GM23338 (cell line): Measurements from ENCODE around the gene MYRFL. TPM values are rescaled to one million over a fixed set of nuclear protein-coding genes. Genes with fewer than 3 reads are reported as not detected.

ENCODE experiments used
- ATAC-seq: fragments of 200-7000 bp; cut with Tn5 transposase; 3 replicates; pipeline ENCODE4 v1.9.1; 2020
- DNase-seq: peaks from one replicate; pipeline ENCODE4 v3.0.0-alpha.2; 2015; ENCODE audit warnings: low spot score
- H2AFZ ChIP-seq: fragments of 200-600 bp; sonication (generic); 2 replicates; pipeline ENCODE4 v1.8.0; 2016; ENCODE audit warnings: antibody characterized with exemption, mild to moderate bottlenecking, moderate library complexity
- H3F3A ChIP-seq: fragments of 200-600 bp; sonication (generic); replicated peaks from 2 replicates; pipeline ENCODE4 v1.8.0; 2017; ENCODE audit warnings: antibody characterized with exemption, mixed run types, low read depth
- H3K27ac ChIP-seq: fragments of 200-600 bp; sonication (generic); 2 replicates; pipeline ENCODE4 v1.6.1; 2016; ENCODE audit warnings: low read depth
- H3K27me3 ChIP-seq: fragments of 200-600 bp; sonication (generic); 2 replicates; pipeline ENCODE4 v1.8.0; 2016; ENCODE audit warnings: mild to moderate bottlenecking, mixed run types, moderate library complexity; ENCODE audit not compliant: insufficient read depth
- H3K36me3 ChIP-seq: fragments of 200-600 bp; sonication (generic); 2 replicates; pipeline ENCODE4 v1.8.0; 2016; ENCODE audit warnings: mild to moderate bottlenecking; ENCODE audit not compliant: insufficient read depth
- H3K4me1 ChIP-seq: fragments of 200-600 bp; sonication (generic); 2 replicates; pipeline ENCODE4 v1.8.0; 2016; ENCODE audit warnings: mild to moderate bottlenecking, moderate library complexity; ENCODE audit not compliant: insufficient read depth
- H3K4me2 ChIP-seq: fragments of 200-600 bp; sonication (generic); 2 replicates; pipeline ENCODE4 v1.7.1; 2017; ENCODE audit warnings: mixed run types
- H3K4me3 ChIP-seq: fragments of 200-600 bp; sonication (generic); 2 replicates; pipeline ENCODE4 v1.6.1; 2016; ENCODE audit warnings: mixed run types
- H3K79me2 ChIP-seq: fragments of 200-600 bp; sonication (generic); replicated peaks from 2 replicates; pipeline ENCODE4 v1.8.0; 2017; ENCODE audit warnings: mild to moderate bottlenecking; ENCODE audit not compliant: insufficient read depth
- H3K9me2 ChIP-seq: fragments of 200-600 bp; sonication (generic); 2 replicates; pipeline ENCODE4 v1.8.0; 2017; ENCODE audit not compliant: insufficient read depth
- H4K20me1 ChIP-seq: fragments of 200-600 bp; sonication (generic); replicated peaks from 2 replicates; pipeline ENCODE4 v1.8.0; 2017; ENCODE audit warnings: mild to moderate bottlenecking; ENCODE audit not compliant: insufficient read depth
- H3K27ac Mint-ChIP-seq: 2 replicates; pipeline ENCODE4 v1.8.0; 2020; ENCODE audit warnings: inconsistent platforms, mild to moderate bottlenecking, moderate library complexity, mixed read lengths
- H3K27me3 Mint-ChIP-seq: 3 replicates; pipeline ENCODE4 v1.8.0; 2022; ENCODE audit warnings: low read depth, mild to moderate bottlenecking, moderate library complexity, mixed read lengths, inconsistent platforms; ENCODE audit not compliant: insufficient read depth, poor library complexity
- H3K36me3 Mint-ChIP-seq: 3 replicates; pipeline ENCODE4 v1.8.0; 2021; ENCODE audit warnings: low read depth, mild to moderate bottlenecking, inconsistent platforms, moderate library complexity, mixed read lengths
- H3K4me1 Mint-ChIP-seq: 3 replicates; pipeline ENCODE4 v1.8.0; 2020; ENCODE audit warnings: mild to moderate bottlenecking, inconsistent platforms, mixed read lengths
- H3K4me3 Mint-ChIP-seq: 3 replicates; pipeline ENCODE4 v1.8.0; 2021; ENCODE audit warnings: moderate library complexity, mild to moderate bottlenecking, inconsistent platforms, mixed read lengths
- H3K9me3 Mint-ChIP-seq: 3 replicates; pipeline ENCODE4 v1.8.0; 2020; ENCODE audit warnings: moderate library complexity, mild to moderate bottlenecking, inconsistent platforms, mixed read lengths
- CREB1 ChIP-seq: fragments of 250-450 bp; sonication (Bioruptor Pico); IDR thresholded peaks from 2 replicates; pipeline ENCODE4 v1.5.0; 2020; ENCODE audit warnings: low read depth, mild to moderate bottlenecking, moderate library complexity
- ETS1 ChIP-seq: IDR thresholded peaks from 2 replicates; pipeline ENCODE4 v1.6.1; 2016; ENCODE audit warnings: antibody characterized with exemption
- EZH2 ChIP-seq: fragments of 200-600 bp; sonication (generic); IDR thresholded peaks from one replicate; pipeline ENCODE4 v1.8.0; 2017; ENCODE audit warnings: antibody characterized with exemption, mild to moderate bottlenecking, low read depth; ENCODE audit not compliant: unreplicated experiment
- EZH2phosphoT487 ChIP-seq: fragments of 200-600 bp; sonication (generic); IDR thresholded peaks from one replicate; pipeline ENCODE4 v1.8.1; 2018; ENCODE audit warnings: antibody characterized with exemption; ENCODE audit not compliant: unreplicated experiment
- JUNB ChIP-seq: IDR thresholded peaks from one replicate; pipeline ENCODE4 v1.6.1; 2016; ENCODE audit warnings: antibody characterized with exemption; ENCODE audit not compliant: unreplicated experiment
- NANOG ChIP-seq: IDR thresholded peaks from 2 replicates; pipeline ENCODE4 v1.6.1; 2016; ENCODE audit warnings: antibody characterized with exemption, borderline replicate concordance
- POLR2AphosphoS5 ChIP-seq: IDR thresholded peaks from 2 replicates; pipeline ENCODE4 v1.6.1; 2016; ENCODE audit warnings: antibody characterized with exemption, low read depth
- REST ChIP-seq: IDR thresholded peaks from one replicate; pipeline ENCODE4 v1.6.1; 2018; ENCODE audit warnings: antibody characterized with exemption; ENCODE audit not compliant: unreplicated experiment
- STAT1 ChIP-seq: IDR thresholded peaks from one replicate; pipeline ENCODE4 v1.6.1; 2016; ENCODE audit warnings: antibody characterized with exemption; ENCODE audit not compliant: unreplicated experiment
- ZNF114 ChIP-seq: fragments of 250-450 bp; sonication (Bioruptor Pico); IDR thresholded peaks from 2 replicates; pipeline ENCODE4 v1.5.0; 2020; ENCODE audit warnings: mild to moderate bottlenecking, moderate library complexity
- ZNF331 ChIP-seq: fragments of 250-450 bp; sonication (Bioruptor Pico); IDR thresholded peaks from 2 replicates; pipeline ENCODE4 v1.5.0; 2020; ENCODE audit warnings: low read depth, mild to moderate bottlenecking, moderate library complexity
- ZNF462 ChIP-seq: fragments of 250-450 bp; sonication (Bioruptor Pico); IDR thresholded peaks from 2 replicates; pipeline ENCODE4 v1.5.0; 2020; ENCODE audit warnings: mild to moderate bottlenecking, moderate library complexity
- polyA plus RNA-seq: library from polyadenylated mRNA; unstranded; fragments of >200 nt; fragmentation: Nextera tagmentation; extraction: Ambion mirVana; gene quantifications from 2 replicates; pipeline ENCODE4 v1.2.1, GENCODE V29; 2016
- total RNA-seq: library from RNA; depleted of rRNA; stranded (reverse); fragments of >200 nt; shearing (Covaris generic); gene quantifications from 2 replicates; pipeline ENCODE4 v1.2.3, GENCODE V29; 2014
- TF ChIP-seq, protein P1 (sequence below), 2 experiments: fragments of 200-600 bp in 1 of 2; sonication (generic) in 1 of 2; conservative IDR thresholded peaks; 2 replicates each; pipeline versions ENCODE4 v1.5.1 to v1.6.1; 2016 to 2017; ENCODE audit warnings: antibody characterized with exemption in 2 of 2, low read depth in 2 of 2, mild to moderate bottlenecking in 2 of 2, moderate library complexity in 1 of 2

The MYRFL gene
- total and polyA plus RNA-seq, 2 experiments from 2014 or later: 2.3 to 2.8 TPM

DNA sequence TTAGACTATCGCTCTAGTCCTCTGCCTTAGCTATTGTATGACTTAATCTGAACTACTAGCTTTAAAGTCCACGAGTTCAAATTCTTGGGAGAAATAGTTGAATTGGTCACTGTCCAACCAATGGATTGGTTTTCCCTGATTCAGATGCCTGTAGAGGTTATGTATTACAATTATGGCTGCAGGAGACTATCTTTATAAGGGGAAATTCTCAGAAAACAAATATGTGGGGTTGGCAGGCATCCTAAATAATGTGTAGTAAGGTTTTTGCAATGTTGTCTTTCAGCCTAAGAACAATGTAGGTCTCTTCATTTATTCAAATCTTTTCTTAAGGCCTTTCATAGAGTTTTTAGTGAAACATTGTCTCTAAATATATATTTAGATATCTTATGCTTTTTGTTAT is 26.9 kb downstream of the MYRFL start:
- no peak overlapping the region for H3K4me3 ChIP-seq
- H3K27ac Mint-ChIP-seq: no peak overlapping the region
- DNase-seq: no peak

More for the DNA sequence above, 26.9 kb downstream of the MYRFL start:
- no peaks in the 10 kb centered on the region for H3K4me1 ChIP-seq
- H3K9me2 ChIP-seq: no peaks in the 10 kb centered on the region
- peaks cover 39% of the 10 kb centered on the region; the same call in 2 of the 3 replicates for H3K9me3 Mint-ChIP-seq
- H3K36me3 ChIP-seq: peaks cover 7% of the 10 kb centered on the region; the same call in 1 of the 2 replicates
- H3K79me2 ChIP-seq: no peaks in the 10 kb centered on the region
- no peak overlapping the region for H3K4me3 Mint-ChIP-seq
- TF ChIP-seq STAT1 (no peak), REST (no peak), EZH2phosphoT487 (no peak), JUNB (no peak), ZNF114 (CRISPR knock-in tag) (no peak), POLR2AphosphoS5 (no peak), EZH2 (no peak), CREB1 (CRISPR knock-in tag) (no peak), ZNF331 (CRISPR knock-in tag) (no peak), ZNF462 (CRISPR knock-in tag) (no peak), NANOG (no peak), ETS1 (no peak)
- TF ChIP-seq, protein P1, sequence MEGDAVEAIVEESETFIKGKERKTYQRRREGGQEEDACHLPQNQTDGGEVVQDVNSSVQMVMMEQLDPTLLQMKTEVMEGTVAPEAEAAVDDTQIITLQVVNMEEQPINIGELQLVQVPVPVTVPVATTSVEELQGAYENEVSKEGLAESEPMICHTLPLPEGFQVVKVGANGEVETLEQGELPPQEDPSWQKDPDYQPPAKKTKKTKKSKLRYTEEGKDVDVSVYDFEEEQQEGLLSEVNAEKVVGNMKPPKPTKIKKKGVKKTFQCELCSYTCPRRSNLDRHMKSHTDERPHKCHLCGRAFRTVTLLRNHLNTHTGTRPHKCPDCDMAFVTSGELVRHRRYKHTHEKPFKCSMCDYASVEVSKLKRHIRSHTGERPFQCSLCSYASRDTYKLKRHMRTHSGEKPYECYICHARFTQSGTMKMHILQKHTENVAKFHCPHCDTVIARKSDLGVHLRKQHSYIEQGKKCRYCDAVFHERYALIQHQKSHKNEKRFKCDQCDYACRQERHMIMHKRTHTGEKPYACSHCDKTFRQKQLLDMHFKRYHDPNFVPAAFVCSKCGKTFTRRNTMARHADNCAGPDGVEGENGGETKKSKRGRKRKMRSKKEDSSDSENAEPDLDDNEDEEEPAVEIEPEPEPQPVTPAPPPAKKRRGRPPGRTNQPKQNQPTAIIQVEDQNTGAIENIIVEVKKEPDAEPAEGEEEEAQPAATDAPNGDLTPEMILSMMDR (conservative IDR thresholded peaks at IDR 0.05; ENCODE audit: low read depth in 2 of 2): no peak
- no peaks in the 10 kb centered on the region for H3K4me1 Mint-ChIP-seq
- no peak overlapping the region for H3K4me2 ChIP-seq
- H3K27ac ChIP-seq: no peak overlapping the region
- ATAC-seq: no peak
- no peaks in the 10 kb centered on the region for H3K27me3 ChIP-seq
- peaks cover 24% of the 10 kb centered on the region; the same call in 2 of the 3 replicates for H3K36me3 Mint-ChIP-seq
- H2AFZ ChIP-seq: no peak overlapping the region
- H3K27me3 Mint-ChIP-seq: no peaks in the 10 kb centered on the region
- H3F3A ChIP-seq: no peaks in the 10 kb centered on the region
- no peaks in the 10 kb centered on the region for H4K20me1 ChIP-seq
